ENCODE results near the gene SLC16A3.

SLC16A3 gene

GRCh38 chr17:82194765-82195164 lies 34.1 kb upstream of the SLC16A3 start:
- no peak overlapping the region for H3K27ac ChIP-seq (ENCODE audit: low read length)
- no peaks in the 10 kb centered on the region for H3K9me3 ChIP-seq (ENCODE audit: control insufficient read depth in 1 of 2, low read length in 2 of 2)
- no peak overlapping the region for H3K4me3 ChIP-seq (ENCODE audit: low read depth in 1 of 2, low read length in 2 of 2)
- peaks cover 14 to 42% of the 10 kb centered on the region in 2 donors for H3K36me3 ChIP-seq (ENCODE audit: control insufficient read depth in 1 of 2, insufficient read depth in 2 of 2, low read length in 2 of 2)
- H3K27me3 ChIP-seq (ENCODE audit: low read depth, low read length), result no peaks in the 10 kb centered on the region
- peaks cover 0 to 12% of the 10 kb centered on the region in 2 donors for H3K4me1 ChIP-seq (ENCODE audit: control insufficient read depth in 1 of 2, insufficient read depth in 2 of 2, low read length in 2 of 2)

- no peak overlapping the region for H3K4me3 ChIP-seq (ENCODE audit: low read depth in 1 of 2, low read length in 2 of 2)
- peak overlapping the region; percentile 48 for H3K27ac ChIP-seq (ENCODE audit: low read length)
- peaks cover 14 to 41% of the 10 kb centered on the region in 2 donors for H3K36me3 ChIP-seq (ENCODE audit: control insufficient read depth in 1 of 2, insufficient read depth in 2 of 2, low read length in 2 of 2)
- H3K4me1 ChIP-seq (ENCODE audit: control insufficient read depth in 1 of 2, insufficient read depth in 2 of 2, low read length in 2 of 2), result peaks cover 0 to 12% of the 10 kb centered on the region in 2 donors
- H3K9me3 ChIP-seq (ENCODE audit: control insufficient read depth in 1 of 2, low read length in 2 of 2), result no peaks in the 10 kb centered on the region
- no peaks in the 10 kb centered on the region for H3K27me3 ChIP-seq (ENCODE audit: low read depth, low read length)
Measured at GRCh38 chr17:82195675-82196672, 32.9 kb upstream of the SLC16A3 start.

DNA sequence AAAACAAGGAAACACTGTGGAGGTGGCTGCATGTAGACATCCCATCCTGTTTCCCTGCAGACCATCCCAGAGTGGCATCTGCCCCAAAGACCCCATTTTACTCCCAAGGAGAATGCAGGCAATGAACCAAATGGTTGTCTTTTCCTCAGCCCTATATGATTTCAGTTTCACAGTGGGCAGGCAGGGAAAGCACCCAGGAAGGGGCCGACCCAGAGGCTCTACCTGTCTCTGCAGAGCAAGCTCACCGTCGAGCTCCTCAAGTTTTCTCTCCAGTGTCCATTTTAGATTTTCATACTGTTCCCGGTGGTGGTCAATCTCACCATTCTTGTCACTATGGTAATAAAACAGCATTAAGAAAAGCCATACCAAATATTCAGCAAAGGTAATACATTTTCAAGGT lies 30.8 kb upstream of the SLC16A3 start:
- H3K4me1 ChIP-seq (ENCODE audit: control insufficient read depth in 1 of 2, insufficient read depth in 2 of 2, low read length in 2 of 2), result peaks cover 0 to 12% of the 10 kb centered on the region in 2 donors
- peaks cover 9 to 26% of the 10 kb centered on the region in 2 donors for H3K36me3 ChIP-seq (ENCODE audit: control insufficient read depth in 1 of 2, insufficient read depth in 2 of 2, low read length in 2 of 2)
- no peak overlapping the region for H3K27ac ChIP-seq (ENCODE audit: low read length)
- no peak overlapping the region for H3K4me3 ChIP-seq (ENCODE audit: low read depth in 1 of 2, low read length in 2 of 2)
- no peaks in the 10 kb centered on the region for H3K9me3 ChIP-seq (ENCODE audit: control insufficient read depth in 1 of 2, low read length in 2 of 2)
- H3K27me3 ChIP-seq (ENCODE audit: low read depth, low read length), result no peaks in the 10 kb centered on the region

GRCh38 chr17:82199496-82199895 lies 29.3 kb upstream of the SLC16A3 start:
- Histone ChIP-seq H3K27me3 (ENCODE audit: low read depth, low read length) (no peaks in the 10 kb centered on the region), H3K36me3 (ENCODE audit: control insufficient read depth in 1 of 2, insufficient read depth in 2 of 2, low read length in 2 of 2) (peaks cover 9 to 18% of the 10 kb centered on the region in 2 donors), H3K9me3 (ENCODE audit: control insufficient read depth in 1 of 2, low read length in 2 of 2) (no peaks in the 10 kb centered on the region), H3K4me3 (ENCODE audit: low read depth in 1 of 2, low read length in 2 of 2) (no peak overlapping the region), H3K27ac (ENCODE audit: low read length) (no peak overlapping the region), H3K4me1 (ENCODE audit: control insufficient read depth in 1 of 2, insufficient read depth in 2 of 2, low read length in 2 of 2) (peaks cover 0 to 6% of the 10 kb centered on the region in 2 donors)

- no peak overlapping the region for H3K4me3 ChIP-seq (ENCODE audit: low read depth in 1 of 2, low read length in 2 of 2)
- no peaks in the 10 kb centered on the region for H3K9me3 ChIP-seq (ENCODE audit: control insufficient read depth in 1 of 2, low read length in 2 of 2)
- H3K36me3 ChIP-seq (ENCODE audit: control insufficient read depth in 1 of 2, insufficient read depth in 2 of 2, low read length in 2 of 2), result peaks cover 9 to 12% of the 10 kb centered on the region in 2 donors
- H3K4me1 ChIP-seq (ENCODE audit: control insufficient read depth in 1 of 2, insufficient read depth in 2 of 2, low read length in 2 of 2), result peaks cover 0 to 6% of the 10 kb centered on the region in 2 donors
- H3K27me3 ChIP-seq (ENCODE audit: low read depth, low read length), result no peaks in the 10 kb centered on the region
- no peak overlapping the region for H3K27ac ChIP-seq (ENCODE audit: low read length)
Measured at GRCh38 chr17:82200135-82200534, 28.7 kb upstream of the SLC16A3 start.

- Histone ChIP-seq H3K4me3 (ENCODE audit: low read depth in 1 of 2, low read length in 2 of 2) (no peak overlapping the region), H3K9me3 (ENCODE audit: control insufficient read depth in 1 of 2, low read length in 2 of 2) (no peaks in the 10 kb centered on the region), H3K27ac (ENCODE audit: low read length) (no peak overlapping the region), H3K36me3 (ENCODE audit: control insufficient read depth in 1 of 2, insufficient read depth in 2 of 2, low read length in 2 of 2) (peaks cover 9 to 12% of the 10 kb centered on the region in 2 donors), H3K4me1 (ENCODE audit: control insufficient read depth in 1 of 2, insufficient read depth in 2 of 2, low read length in 2 of 2) (peaks cover 3 to 11% of the 10 kb centered on the region in 2 donors), H3K27me3 (ENCODE audit: low read depth, low read length) (no peaks in the 10 kb centered on the region)
Measured at GRCh38 chr17:82200743-82201497, 27.9 kb upstream of the SLC16A3 start.

DNA sequence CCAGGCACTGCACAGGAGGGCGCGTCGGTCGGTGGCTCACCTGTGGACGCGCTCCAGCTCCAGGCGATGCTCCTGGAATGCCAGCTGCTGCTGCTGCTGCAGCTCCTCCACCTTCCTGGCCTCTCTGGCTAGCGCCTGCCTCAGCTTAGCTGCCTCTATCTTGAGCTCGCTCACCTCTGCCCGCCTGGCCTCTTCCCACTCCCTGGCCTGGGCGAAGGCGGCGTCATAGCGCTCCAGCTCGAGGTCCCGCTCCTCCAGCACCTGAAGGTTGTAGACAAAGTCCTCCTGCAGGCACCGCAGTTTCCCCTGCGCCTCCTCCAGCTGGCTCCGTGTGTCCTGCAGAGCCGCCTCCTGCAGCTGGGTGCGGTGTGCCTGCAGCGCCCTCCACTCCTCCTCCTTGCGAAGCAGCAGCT lies 27.3 kb upstream of the SLC16A3 start:
- Histone ChIP-seq H3K9me3 (ENCODE audit: control insufficient read depth in 1 of 2, low read length in 2 of 2) (no peaks in the 10 kb centered on the region), H3K27ac (ENCODE audit: low read length) (no peak overlapping the region), H3K36me3 (ENCODE audit: control insufficient read depth in 1 of 2, insufficient read depth in 2 of 2, low read length in 2 of 2) (peaks cover 9 to 12% of the 10 kb centered on the region in 2 donors), H3K27me3 (ENCODE audit: low read depth, low read length) (no peaks in the 10 kb centered on the region), H3K4me1 (ENCODE audit: control insufficient read depth in 1 of 2, insufficient read depth in 2 of 2, low read length in 2 of 2) (peaks cover 8 to 10% of the 10 kb centered on the region in 2 donors), H3K4me3 (ENCODE audit: low read depth in 1 of 2, low read length in 2 of 2) (no peak overlapping the region)

DNA sequence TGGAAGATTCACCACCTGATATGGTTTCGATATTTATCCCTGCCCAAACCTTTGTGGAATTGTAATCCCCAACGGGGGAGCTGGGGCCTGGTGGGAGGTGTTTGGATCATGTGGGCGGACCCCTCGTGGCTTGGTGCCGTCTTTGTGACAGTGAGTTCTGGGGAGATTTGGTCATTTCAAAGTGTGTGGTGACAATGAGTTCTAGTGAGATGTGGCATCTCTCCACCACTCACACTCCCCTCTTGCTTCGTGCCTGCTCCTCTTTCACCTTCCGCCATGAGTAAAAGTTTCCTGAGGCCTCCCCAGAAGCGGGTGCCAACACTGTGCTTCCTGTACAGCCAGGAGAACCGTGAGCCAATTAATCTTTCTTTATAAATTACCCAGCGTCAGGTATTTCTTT lies 25.9 kb upstream of the SLC16A3 start:
- Histone ChIP-seq H3K9me3 (ENCODE audit: control insufficient read depth in 1 of 2, low read length in 2 of 2) (no peaks in the 10 kb centered on the region), H3K27me3 (ENCODE audit: low read depth, low read length) (no peaks in the 10 kb centered on the region), H3K4me3 (ENCODE audit: low read depth in 1 of 2, low read length in 2 of 2) (no peak overlapping the region), H3K36me3 (ENCODE audit: control insufficient read depth in 1 of 2, insufficient read depth in 2 of 2, low read length in 2 of 2) (peaks cover 4 to 6% of the 10 kb centered on the region in 2 donors), H3K27ac (ENCODE audit: low read length) (no peak overlapping the region), H3K4me1 (ENCODE audit: control insufficient read depth in 1 of 2, insufficient read depth in 2 of 2, low read length in 2 of 2) (peaks cover 4 to 8% of the 10 kb centered on the region in 2 donors)

GRCh38 chr17:82203920-82204319 lies 24.9 kb upstream of the SLC16A3 start:
- H3K9me3 ChIP-seq (ENCODE audit: control insufficient read depth in 1 of 2, low read length in 2 of 2), result no peaks in the 10 kb centered on the region
- H3K27me3 ChIP-seq (ENCODE audit: low read depth, low read length), result no peaks in the 10 kb centered on the region
- no peak overlapping the region for H3K4me3 ChIP-seq (ENCODE audit: low read depth in 1 of 2, low read length in 2 of 2)
- H3K4me1 ChIP-seq (ENCODE audit: control insufficient read depth in 1 of 2, insufficient read depth in 2 of 2, low read length in 2 of 2), result peaks cover 4 to 8% of the 10 kb centered on the region in 2 donors
- H3K36me3 ChIP-seq (ENCODE audit: control insufficient read depth in 1 of 2, insufficient read depth in 2 of 2, low read length in 2 of 2), result peaks cover 0 to 4% of the 10 kb centered on the region in 2 donors
- H3K27ac ChIP-seq (ENCODE audit: low read length), result no peak overlapping the region

DNA sequence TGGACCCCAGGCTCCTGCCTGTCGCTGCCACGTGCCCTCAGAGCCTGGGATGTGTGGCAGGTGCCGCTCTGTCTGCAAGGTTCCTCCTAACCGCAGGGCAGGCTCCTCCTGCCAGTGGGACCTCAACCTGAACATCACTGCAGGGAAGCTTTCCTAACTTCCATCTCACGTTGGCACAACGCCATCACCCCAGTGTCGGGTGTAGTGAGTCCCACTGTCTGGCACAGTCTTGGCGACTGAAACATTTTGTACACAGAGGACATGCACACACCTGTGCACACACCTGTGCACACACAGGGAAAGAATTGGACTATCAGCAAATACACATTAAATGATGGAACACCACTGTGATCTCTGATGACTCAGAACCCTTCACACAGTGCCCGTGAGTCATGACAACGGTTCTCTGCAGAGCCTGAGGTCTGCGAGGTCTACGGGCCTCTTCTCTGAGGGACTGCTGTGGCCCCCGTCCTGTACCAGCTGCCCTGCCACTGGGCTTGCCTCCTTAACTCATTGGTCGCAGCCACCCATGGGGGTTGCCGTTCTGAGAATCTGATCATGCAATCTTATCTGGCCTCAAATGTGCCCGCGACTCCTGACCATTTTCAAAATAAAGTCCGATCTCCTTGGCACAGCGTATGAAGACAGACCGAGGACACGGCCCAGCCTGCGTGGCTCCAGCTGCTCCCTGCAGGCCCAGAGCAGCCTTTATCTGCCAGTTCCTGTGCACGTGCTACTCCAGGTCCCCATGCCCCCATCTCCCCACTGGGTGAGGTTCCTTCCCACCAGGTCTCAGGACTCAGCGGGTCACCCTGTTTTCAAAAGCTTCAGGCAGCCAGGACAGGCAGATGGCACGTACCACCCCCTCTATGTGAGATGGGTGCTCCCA lies 23.8 kb upstream of the SLC16A3 start:
- Histone ChIP-seq H3K27ac (ENCODE audit: low read length) (no peak overlapping the region), H3K27me3 (ENCODE audit: low read depth, low read length) (no peaks in the 10 kb centered on the region), H3K4me3 (ENCODE audit: low read depth in 1 of 2, low read length in 2 of 2) (no peak overlapping the region), H3K4me1 (ENCODE audit: control insufficient read depth in 1 of 2, insufficient read depth in 2 of 2, low read length in 2 of 2) (peaks cover 4 to 8% of the 10 kb centered on the region in 2 donors), H3K9me3 (ENCODE audit: control insufficient read depth in 1 of 2, low read length in 2 of 2) (no peaks in the 10 kb centered on the region), H3K36me3 (ENCODE audit: control insufficient read depth in 1 of 2, insufficient read depth in 2 of 2, low read length in 2 of 2) (peaks cover 0 to 4% of the 10 kb centered on the region in 2 donors)
